Hypothalamus (tissue), 51 donors: ENCODE results near the gene TIMM17A.

Experiments
- DNase-seq, 51 donors: peaks; one replicate each; lab custom pipeline; 2025; lab: John Stamatoyannopoulos, UW

The TIMM17A gene

DNA sequence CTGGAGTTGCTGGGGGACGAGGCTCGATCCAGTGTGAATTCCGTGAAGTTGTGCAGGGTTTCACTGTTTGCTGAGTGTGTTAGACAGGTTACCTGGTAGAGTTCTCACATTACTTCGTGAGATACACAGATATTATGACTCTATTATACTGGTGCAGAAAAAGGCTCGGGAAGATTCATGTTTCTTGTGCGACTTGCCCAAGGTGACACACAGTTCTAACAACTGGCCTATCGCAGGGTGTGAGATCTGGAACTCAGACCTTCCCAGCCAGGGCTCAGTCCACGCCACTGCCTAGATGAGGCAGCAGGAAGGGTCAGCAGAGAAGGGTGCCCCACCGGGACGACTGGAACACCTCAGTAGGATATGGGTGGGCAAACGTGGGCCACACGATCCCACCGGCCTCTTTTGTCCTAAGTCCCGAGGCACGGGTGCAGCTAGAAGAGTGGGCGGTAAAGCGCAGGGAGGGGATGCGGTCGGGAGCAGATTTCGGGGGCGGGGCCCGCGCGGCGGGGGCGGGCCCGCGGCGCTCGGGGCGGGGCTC is 26.8 kb downstream of the TIMM17A start:
- peak in 30 of 51 donors; percentile 21 to 75 (median 58) for DNase-seq

DNA sequence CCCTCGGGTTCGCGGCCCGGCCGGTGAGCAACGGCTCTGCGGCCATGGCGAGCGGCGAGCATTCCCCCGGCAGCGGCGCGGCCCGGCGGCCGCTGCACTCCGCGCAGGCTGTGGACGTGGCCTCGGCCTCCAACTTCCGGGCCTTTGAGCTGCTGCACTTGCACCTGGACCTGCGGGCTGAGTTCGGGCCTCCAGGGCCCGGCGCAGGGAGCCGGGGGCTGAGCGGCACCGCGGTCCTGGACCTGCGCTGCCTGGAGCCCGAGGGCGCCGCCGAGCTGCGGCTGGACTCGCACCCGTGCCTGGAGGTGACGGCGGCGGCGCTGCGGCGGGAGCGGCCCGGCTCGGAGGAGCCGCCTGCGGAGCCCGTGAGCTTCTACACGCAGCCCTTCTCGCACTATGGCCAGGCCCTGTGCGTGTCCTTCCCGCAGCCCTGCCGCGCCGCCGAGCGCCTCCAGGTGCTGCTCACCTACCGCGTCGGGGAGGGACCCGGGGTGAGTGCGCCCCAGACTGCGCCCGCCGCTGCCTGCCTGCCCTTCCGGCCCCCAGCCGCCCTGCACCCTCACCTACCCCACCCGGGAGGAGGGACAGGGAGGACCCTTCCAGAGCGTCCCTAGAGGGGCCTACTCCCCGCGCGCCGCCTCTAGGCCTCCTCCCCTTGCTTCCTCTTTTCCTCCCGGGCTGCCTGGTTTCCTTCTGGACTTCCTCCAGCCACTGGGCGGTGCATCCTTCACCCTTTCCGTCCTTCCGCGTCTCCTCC is 27.5 kb downstream of the TIMM17A start, which contains the start of gene RNPEP:
Gene RNPEP (plus strand): TSS at position 26 of the 757 bp plus-strand sequence. CDS start 19 bp downstream, at position 45.
- DNase-seq = peak in 41 of 51 donors; percentile 18 to 76 (median 42)

DNA sequence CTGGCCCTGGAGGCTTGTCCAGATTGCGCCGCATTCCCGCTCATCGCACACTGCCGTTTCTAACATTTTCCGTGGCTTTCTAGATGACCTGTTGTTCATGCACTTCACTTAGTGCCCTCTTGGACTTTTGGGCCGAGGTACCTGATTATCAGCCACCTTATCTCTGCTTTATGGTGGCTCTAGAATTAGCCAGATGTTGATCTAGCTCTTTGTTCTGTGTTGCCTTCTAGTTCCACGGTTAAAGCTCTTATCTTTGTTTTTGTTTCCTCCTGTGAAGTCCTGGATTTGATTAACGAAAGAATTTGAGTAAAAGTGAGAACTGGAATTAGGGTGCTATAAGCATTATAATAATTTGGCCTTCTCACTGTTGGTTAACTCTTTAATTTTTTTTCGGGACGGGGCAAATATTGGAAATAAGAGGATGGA is 28.1 kb downstream of the TIMM17A start:
- peak in 1 of 51 donors; percentile 54 for DNase-seq

DNA sequence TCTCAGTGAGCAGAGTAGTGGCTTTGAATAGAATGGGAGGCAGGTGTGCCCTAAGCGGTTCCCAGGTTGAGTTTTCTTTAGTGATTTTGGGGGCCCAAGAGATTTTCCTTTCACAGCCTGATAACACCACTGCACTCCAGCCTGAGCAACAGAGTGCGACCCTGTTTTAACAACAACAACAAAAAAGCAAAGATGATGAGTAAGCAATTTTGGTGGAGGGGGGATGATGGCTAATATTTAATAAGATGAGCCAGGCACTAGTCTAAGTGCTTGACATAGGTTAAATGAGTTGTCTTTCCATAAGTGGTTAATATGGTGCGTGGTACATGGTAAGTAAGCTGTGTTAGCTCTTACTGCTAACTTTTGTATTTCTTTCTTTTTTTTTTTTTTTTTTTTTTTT is 29.1 kb downstream of the TIMM17A start:
- DNase-seq = no peak

DNA sequence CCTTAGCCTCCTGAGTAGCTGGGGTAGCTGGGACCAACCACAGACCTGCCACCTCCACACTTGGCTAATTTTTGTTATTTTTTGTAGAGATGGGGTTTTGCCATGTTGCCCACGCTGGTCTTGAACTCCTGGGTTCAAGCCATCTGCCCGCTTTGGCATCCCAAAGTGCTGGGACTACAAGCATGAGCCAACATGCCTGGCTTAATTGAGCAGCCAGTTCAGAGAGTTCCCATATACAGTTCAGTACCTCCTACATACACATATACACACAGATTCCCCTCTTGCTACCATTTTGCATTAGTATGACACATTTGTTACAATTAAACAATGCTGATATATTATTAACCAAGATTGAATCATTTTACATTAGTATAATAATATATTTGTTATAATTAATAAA is 30.1 kb downstream of the TIMM17A start:
- DNase-seq = no peak

DNA sequence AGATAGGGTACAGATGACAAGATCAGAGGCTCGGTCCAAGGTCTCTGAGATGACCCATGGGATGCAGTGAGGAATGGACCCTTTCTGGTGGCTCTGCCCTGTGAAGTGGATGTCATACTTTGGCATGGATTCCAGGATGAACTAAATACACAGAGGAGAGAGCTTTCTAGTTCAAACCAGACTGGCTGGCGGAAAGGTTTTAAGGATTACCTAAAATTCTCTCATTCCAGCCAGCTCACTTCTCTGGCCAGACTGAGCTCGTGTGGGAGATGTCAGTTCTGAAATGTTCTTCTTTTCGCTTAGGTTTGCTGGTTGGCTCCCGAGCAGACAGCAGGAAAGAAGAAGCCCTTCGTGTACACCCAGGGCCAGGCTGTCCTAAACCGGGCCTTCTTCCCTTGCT is 33.3 kb downstream of the TIMM17A start:
- no peak for DNase-seq

DNA sequence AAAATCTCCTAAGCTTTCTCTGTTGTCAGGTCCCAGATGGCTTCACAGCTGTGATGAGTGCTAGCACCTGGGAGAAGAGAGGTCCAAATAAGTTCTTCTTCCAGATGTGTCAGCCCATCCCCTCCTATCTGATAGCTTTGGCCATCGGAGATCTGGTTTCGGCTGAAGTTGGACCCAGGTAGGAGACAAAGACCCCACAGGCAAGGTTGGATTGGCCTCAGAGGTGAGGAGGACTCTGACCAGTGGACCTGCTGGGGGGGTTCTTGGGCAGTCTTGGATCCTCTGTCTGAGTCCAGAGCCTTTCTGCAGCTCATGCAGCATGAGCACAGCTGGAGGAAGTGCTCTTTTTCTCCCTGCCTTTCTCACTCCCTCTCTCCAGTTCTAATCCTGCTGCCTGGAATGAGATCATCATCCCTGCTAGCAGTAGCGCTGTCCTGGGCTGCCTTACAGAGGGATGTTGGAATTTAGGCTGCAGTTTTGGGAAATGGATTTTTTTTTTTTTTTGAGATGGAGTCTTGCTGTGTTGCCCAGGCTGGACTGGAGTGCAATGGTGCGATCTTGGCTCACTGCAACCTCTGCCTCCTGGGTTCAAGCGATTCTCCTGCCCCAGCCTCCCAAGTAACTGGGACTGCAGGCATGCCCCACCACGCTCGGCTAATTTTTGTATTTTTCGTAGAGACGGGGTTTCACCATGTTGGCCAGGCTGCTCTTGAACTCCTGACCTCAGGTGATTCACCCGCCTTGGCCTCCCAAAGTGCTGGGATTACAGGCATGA is 34.2 kb downstream of the TIMM17A start:
- no peak for DNase-seq

DNA sequence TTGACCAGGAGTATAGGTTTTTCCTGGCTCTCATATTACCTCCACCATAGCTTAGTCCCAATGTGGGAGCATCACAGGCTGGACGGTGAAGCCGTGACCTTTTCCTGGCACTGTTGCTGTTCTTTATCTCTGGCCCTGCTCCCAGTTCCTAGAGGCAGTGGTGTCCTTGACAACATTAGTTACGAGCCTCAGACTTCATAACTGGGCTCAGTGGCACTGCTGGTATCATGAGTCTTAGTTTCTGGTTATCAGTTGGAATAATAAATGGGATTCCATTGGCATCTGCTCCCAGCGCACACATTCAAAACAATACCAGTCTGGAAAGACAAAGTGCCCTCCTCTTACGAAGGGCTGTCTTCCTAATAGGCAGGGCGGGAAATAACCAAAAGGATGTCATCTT is 35.1 kb downstream of the TIMM17A start:
- no peak for DNase-seq

DNA sequence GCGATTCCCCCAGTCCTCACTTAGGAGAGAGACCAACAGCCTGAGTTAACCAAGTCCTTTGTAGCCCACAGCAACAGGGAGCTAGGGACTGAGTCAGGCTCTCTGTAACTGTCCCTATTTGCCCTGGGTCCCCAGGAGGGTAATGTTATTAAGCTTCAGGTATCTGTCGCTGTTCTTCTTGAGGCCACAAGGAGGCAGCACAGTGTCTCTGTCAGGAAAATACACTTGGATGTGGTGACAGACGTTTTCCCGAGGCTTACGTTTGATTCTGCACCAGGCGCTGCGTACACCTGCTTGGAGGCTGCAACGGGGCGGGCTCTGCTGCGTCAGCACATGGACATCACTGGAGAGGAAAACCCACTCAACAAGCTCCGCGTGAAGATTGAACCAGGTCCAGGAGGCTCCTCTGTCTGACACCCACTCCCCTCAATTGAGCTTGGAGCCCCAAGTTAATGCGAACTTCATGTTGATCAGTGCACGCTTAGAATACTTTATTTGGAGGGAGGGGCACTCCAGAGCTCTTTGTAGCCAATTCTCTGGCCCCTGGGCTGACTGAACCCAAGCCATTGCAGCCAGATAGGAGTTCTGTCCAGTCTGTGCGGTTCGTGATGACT is 44.4 kb downstream of the TIMM17A start:
- DNase-seq = peak in 13 of 51 donors; percentile 5 to 40 (median 15)

DNA sequence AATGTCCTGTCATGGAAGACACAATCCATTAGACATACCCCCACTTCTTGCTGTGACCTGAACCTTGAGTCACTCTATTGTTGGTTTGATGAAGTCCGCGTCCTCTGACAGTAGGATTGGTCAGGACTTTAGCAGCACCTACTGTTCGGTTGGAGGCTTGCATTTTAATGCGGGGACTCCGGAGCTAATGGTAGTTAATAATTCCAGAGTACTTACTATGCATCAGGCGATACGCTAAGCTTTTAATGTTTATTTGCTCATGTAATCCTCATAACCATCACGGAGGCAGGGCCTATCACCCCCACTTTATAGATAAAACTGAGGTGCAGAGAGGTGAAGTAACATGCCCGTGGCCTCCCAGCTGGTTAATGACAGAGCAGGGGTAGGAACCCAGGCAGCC is 47.2 kb downstream of the TIMM17A start:
- DNase-seq = no peak

DNA sequence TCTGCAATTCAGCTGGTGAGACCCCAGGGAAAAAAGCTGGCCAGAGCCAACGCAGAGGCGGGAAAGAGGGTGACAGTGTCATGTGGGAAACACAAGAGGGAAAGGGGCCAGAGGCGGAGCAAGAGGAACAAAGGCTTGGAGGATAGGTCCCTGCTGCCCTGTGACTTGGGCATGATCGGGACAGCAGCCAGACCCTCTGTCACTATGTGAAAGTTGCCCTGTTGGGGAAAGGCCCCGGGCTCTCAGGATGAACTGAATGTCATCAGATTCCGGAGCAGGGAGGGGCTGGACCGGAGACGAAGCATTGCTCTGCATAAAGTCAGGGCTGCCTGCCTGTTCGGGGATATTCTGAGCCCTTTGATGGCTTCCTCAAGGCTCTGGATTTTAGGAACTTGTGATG is 49.4 kb downstream of the TIMM17A start:
- DNase-seq = peak in 20 of 51 donors; percentile 9 to 52 (median 18)

DNA sequence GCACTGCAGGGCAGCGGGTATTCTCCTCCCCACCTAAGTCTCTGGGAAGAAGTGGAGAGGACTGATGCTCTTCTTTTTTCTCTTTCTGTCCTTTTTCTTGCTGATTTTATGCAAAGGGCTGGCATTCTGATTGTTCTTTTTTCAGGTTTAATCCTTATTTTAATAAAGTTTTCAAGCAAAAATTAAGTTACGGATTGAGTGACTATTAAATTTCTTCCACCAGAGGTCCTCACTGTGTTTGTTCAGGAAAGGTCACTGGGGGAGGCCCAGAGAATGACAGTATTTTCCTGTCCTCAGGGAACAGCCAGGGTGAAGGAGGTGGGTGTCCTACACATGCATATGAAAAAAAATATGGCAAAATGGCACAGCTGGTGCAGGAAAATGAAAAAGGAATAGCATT is 50.7 kb downstream of the TIMM17A start:
- no peak for DNase-seq

DNA sequence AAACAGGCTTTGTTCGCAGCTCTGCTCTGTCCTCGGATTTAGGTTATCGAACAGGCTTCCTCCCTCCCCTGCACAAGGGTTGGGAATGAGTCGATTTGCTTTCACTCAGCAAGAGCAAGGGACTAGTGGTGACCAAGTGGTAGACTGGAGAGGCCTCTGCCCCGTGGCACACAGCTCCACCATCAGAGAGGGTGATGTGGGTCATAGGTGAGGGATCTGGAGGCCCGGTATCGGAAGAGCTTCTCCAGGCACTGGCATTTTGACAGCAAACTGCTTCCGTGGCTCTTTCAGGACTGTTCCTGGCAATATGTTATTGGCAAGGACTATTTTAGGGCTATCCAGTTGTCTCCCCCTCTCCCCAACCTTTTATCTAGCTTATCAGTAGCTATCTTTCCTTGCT is 52.0 kb downstream of the TIMM17A start:
- DNase-seq = no peak

DNA sequence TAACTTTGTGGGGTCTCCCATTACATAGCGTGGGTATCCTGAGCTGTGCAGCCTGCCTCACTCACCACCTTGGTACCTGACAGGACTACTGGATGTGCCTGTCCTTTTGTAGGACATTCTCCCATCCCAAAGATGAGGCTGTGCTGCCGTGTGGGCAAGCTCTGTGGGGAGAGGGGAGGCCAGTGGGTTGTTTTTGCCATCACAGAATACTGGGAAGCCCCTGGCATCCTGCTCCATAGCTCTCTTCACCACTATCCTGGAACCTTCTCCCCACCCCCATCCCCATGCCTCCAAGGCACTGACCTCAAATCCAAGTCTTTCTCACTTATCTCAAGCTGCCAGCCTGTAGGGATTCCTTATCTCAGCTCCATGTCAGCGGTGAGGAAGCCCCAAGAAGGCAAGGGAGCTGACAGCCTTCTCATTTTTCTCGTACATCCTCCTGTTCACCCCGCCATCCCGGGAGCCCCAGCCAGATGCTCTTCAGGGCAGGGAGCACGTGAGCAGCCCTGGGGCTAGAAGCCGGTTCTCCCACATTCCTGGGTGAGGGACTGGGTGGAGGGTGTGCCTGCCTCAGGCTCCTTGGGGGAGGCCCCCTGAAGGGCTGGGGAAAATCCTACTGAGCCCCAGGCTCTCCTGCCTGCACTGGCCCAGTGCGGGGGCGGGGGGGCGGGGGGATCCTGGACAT is 52.6 kb downstream of the TIMM17A start:
- DNase-seq = no peak

DNA sequence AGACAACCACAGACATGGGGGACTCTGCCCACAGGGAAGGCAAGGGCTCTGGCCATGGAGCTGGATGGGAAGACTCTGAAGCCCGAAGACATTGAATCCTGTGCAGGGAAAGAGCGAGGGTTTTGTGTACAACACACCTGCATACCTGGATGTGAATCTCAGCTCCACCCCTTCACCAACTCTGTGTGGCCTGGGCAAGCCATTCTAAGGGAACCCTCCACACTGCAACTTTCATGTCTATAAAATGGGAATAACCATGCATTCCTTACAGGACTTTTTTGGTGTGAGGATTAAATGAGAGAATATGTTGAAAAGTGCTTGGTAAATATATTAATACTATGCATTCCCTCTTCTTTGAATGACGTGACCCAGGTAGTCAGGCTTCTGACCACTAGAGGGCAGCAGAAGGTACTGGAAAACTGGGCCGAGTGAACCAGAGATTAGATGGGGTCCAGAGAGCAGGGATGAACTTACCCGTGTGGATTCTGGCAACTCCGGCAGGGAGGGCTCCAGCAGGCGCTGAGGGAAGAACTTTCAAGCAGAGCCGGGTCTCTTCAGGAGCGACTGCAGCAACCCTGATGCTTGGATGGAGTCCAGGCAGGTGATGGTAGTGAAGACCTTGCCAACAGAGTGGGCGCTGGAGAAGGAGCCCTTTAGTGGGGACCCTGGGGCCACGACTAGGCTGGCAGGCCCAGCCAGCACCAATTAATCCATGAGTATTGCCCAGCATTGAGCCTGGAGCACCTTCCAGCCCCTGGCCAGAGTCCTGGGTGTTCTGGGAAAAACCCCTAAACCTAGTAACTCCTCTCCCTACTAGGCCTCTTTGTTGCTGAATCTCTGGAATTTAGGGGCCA is 54.2 kb downstream of the TIMM17A start:
- DNase-seq = peak in 46 of 51 donors; percentile 12 to 84 (median 54)

DNA sequence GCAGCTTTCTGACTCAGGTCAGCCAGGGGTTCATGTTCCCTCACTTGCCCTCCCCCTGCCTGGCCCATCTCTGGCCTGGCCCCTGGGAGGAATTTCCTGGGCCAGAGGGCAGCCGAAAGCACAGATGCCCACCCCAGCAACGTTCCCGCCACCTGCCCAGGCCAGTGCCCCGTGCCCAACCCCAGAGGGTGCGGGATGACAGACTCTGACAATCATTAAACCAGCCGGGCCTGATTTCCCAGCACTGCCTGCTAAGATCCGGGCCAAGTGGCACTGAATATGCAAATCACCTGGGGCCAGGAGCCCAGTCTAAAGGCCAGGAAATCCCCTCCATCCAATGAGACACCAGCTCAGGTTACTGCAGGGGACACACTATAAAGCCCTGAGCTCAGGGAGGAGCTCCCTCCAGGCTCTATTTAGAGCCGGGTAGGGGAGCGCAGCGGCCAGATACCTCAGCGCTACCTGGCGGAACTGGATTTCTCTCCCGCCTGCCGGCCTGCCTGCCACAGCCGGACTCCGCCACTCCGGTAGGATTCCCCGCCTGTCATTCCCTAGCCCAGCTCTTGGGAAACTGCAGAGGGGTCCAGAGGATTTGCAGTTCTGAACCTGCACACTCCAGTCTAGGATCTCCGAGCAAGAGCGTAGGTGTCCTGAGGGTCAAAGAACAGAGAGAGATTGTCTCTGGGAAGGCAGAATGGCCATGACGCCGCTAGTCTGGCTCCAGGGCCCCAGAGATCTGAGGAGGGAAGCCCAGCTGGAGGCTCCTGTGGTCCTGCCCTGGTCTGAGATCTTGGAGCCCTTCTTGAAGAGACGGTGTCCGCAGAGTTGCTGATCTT is 55.1 kb downstream of the TIMM17A start, which contains the start of gene ELF3:
Gene ELF3 (plus strand): TSS at position 408 of the 836 bp plus-strand sequence. CDS start 550 bp downstream, outside the sequence.
- DNase-seq = no peak

DNA sequence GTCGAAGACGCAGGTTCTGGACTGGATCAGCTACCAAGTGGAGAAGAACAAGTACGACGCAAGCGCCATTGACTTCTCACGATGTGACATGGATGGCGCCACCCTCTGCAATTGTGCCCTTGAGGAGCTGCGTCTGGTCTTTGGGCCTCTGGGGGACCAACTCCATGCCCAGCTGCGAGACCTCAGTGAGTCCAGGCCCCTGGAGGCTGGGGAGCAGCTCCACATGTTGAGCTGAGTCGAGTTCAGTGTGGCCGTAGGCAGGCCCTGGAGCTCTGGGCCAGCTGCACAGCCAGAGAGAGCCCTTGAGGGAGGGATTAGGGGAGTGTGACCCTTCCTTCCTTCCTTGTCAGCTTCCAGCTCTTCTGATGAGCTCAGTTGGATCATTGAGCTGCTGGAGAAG is 56.7 kb downstream of the TIMM17A start:
- no peak for DNase-seq
